NCI-H1436 (cell line): ENCODE measurements around the gene HRH1.
"Not testable (repeated sequence)": the region's sequence is repeated elsewhere in the genome, so short reads cannot be mapped to it uniquely, and the experiment has no call there.

ENCODE experiments used
- DNase-seq: peaks from one replicate; lab custom pipeline; 2025; lab: John Stamatoyannopoulos, UW

The HRH1 gene

GRCh38 chr3:11154036-11154952, at the start of gene HRH1:
Gene HRH1 (plus strand): TSS chr3:11154493. CDS start chr3:11259038, 104,545 bp downstream.
- DNase-seq, result no peak

GRCh38 chr3:11113316-11113715, 41.0 kb upstream of the HRH1 start:
- not testable (repeated sequence) for DNase-seq

GRCh38 chr3:11115548-11115947, 38.7 kb upstream of the HRH1 start:
- no peak for DNase-seq

GRCh38 chr3:11116336-11117059, 37.8 kb upstream of the HRH1 start:
- no peak for DNase-seq

GRCh38 chr3:11117591-11117990, 36.7 kb upstream of the HRH1 start:
- DNase-seq, result no peak

- no peak for DNase-seq
Observed at GRCh38 chr3:11118181-11118682, 36.1 kb upstream of the HRH1 start.

- no peak for DNase-seq
Observed at GRCh38 chr3:11120091-11120805, 34.0 kb upstream of the HRH1 start.

- DNase-seq, result no peak
Observed at GRCh38 chr3:11126653-11127052, 27.6 kb upstream of the HRH1 start.

GRCh38 chr3:11128682-11129632, 25.3 kb upstream of the HRH1 start:
- no peak for DNase-seq

- DNase-seq, result no peak
Observed at GRCh38 chr3:11130385-11130784, 23.9 kb upstream of the HRH1 start.

GRCh38 chr3:11131371-11131770, 22.9 kb upstream of the HRH1 start:
- DNase-seq, result no peak

GRCh38 chr3:11131886-11132285, 22.4 kb upstream of the HRH1 start:
- DNase-seq, result not testable (repeated sequence)

- no peak for DNase-seq
Observed at GRCh38 chr3:11132861-11133260, 21.4 kb upstream of the HRH1 start.

GRCh38 chr3:11134794-11135193, 19.5 kb upstream of the HRH1 start:
- DNase-seq, result no peak

GRCh38 chr3:11136116-11136515, 18.2 kb upstream of the HRH1 start:
- DNase-seq, result no peak

GRCh38 chr3:11136830-11137626, 17.3 kb upstream of the HRH1 start:
- DNase-seq, result no peak

- DNase-seq, result no peak
Observed at GRCh38 chr3:11137627-11137959, 16.7 kb upstream of the HRH1 start.

- no peak for DNase-seq
Observed at GRCh38 chr3:11138371-11138770, 15.9 kb upstream of the HRH1 start.

GRCh38 chr3:11140030-11140712, 14.1 kb upstream of the HRH1 start:
- DNase-seq, result no peak

GRCh38 chr3:11140713-11141104, 13.6 kb upstream of the HRH1 start:
- no peak for DNase-seq
